GM19463 (cell line): ENCODE data around the gene KCNMB2.
"Not testable (repeated sequence)": the region's sequence is repeated elsewhere in the genome, so short reads cannot be mapped to it uniquely, and the experiment has no call there.

Experiments used
- ATAC-seq: cut with Tn5 transposase; IDR thresholded peaks from one replicate; pipeline ENCODE4 v1.9.1; 2021; ENCODE audit warnings: mild to moderate bottlenecking, moderate library complexity; ENCODE audit not compliant: unreplicated experiment

KCNMB2 gene

DNA sequence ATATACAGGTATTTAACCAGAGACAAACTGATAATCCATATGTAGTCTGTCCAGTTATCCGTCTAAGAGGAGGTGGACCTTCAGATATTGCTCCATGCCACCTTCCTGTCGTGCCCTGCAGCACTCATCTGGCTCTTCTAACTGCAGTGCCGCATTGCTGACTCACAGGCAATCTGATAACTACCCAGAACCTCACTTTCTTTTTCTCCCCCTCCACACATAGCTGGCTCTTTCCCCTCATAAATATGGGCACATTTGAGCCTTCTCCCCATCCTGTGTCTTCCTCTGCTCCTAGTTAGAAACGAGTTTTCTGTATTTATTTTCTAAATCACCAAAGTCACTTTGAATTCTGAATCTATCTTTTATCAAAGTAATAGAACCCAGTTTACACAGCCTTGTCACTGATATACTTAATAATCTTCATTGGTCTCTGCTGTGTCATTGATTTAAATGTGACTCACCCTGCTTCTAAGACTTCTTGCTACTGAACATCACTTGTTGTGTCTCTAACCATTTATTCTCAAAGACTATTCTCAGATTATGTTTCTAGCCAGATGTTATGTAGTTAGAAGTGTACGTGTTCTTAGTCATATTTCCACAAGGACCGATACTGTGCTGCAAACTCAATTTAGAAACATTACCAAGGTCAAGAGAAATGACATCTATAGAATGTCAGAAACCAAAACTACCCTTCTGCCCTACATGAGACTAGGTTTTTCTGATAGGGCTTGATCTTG lies 17.4 kb upstream of the KCNMB2 start:
- ATAC-seq, result peak; percentile 72

GRCh38 chr3:178519701-178520100 lies 16.5 kb upstream of the KCNMB2 start:
- no peak for ATAC-seq

DNA sequence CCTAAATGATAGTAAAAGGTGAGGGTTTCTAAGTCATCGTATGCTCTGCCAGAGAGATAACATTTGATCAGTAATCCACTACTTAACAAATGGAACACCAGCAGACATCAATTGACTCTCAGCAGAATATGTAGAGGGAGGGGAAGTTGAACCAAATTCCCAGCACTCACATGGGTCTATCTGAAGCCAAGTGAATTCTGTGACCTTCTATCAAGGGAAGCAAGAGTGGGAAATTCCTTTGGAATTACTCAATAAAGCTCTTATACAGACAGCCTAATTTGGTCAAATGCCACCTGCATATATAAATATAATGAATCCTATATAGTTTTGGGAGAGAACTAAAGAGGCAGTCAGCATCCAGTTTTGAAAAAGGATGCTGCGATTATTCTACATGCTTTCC lies 15.8 kb upstream of the KCNMB2 start:
- ATAC-seq, result no peak

- ATAC-seq, result no peak
Measured at GRCh38 chr3:178522200-178523052, 13.8 kb upstream of the KCNMB2 start.

DNA sequence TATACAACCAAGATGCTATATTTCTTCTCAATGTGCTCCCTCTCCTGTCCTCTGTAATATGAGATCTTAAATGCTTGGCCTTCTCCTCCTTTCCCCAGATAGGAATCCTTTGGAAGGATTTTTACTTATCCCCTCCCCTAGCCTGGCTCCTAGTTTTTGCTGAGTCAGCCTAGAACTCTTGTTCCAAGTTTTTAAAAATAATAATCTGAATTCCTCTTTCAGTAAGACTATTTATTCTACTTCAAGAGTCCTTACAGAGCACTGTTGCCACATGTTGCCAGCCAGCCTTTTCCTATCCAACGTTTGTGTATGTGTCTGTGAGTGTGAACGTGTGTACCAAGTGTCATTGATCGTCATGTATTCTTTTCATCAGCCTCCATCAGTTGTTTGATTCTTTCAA lies 11.0 kb upstream of the KCNMB2 start:
- no peak for ATAC-seq

DNA sequence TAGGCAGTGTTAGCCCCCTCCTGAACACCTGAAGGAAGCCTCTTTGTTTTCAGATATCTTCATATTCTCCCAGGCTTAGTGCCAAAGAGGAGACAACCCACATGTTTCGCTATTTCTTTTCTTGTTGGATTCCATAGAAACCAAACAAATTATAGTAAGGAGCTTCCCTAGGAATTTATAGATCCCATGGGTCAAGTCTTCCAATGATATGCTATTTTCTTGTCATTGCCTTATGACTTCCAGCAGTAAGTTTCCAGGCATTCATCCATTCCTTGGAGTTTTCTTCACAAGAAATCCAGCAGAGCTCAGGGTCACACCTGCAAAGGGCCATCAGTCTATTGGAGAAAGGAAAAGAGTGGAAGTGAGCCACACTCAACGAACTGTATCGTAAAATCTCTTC lies 9.9 kb upstream of the KCNMB2 start:
- no peak for ATAC-seq

GRCh38 chr3:178527981-178528380 lies 8.3 kb upstream of the KCNMB2 start:
- ATAC-seq, result no peak

DNA sequence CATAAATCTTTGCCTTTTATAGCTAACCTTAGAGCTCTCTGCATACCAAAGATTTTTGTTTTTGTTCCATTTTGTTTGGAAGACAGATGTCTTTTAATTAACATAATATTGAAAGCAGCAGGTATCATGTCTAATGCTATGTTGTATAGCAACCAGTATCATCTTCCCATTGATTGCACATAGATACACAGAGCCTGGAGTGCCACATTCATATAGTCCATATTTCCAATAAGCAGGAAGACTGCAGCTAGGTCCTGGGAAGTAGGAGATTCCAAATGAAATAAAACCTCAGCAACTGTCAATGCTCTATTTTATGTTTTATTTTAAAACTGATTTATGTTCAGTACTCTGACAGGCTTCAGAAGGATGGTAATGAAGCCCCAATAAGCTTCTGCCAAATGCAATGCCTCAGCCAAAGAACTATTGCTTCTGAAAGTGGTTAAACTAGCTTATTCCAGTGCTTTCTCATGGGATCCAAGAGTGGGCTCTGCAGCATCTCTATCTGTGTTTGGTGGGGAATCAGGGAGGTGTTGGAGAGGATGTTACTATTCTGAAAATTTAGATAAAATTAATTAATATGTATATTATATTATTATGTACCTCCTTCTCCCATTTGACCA lies 6.5 kb upstream of the KCNMB2 start:
- no peak for ATAC-seq

GRCh38 chr3:178532476-178532875 lies 3.8 kb upstream of the KCNMB2 start:
- ATAC-seq, result peak; percentile 42

GRCh38 chr3:178537122-178537705 lies 978 bp downstream of the KCNMB2 start:
- ATAC-seq, result no peak

DNA sequence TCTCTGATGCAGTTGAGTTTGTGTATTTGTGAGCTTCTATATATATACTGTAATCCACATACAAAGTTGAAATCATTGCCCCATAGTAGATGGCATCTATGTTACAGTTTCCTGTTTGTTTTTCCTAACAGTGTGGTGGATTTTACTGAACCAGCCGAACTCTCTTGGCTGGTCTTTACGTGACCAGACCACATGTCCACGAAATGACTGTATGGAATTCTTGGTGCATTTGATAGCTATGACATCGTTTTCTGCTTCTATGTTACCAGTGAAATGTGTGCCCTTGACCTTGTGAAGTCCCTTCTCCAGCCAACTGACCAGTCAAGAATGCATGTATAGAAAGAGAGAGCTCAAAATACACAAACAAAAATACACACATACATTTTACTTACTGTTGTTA lies 1.8 kb downstream of the KCNMB2 start:
- no peak for ATAC-seq

DNA sequence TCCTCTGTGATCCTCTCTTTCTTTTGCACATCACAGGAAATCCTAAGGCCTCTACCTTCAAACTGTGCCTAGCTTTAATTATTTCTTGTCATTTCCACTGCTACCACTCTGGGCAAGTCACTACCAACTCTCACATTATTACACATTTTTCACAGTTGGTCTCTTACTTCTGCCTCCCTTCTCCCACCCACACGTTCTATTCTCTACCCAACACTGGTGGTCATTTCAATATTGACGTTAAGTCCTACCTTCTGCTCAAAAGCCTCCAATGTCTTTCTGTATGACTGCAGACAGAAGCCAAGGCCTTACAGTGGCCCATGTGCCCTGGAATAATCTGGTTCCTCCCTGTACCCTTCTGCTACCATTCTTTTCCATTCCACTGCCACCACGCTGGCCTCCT lies 3.9 kb downstream of the KCNMB2 start:
- no peak for ATAC-seq

GRCh38 chr3:178545337-178545736 lies 9.1 kb downstream of the KCNMB2 start:
- no peak for ATAC-seq

DNA sequence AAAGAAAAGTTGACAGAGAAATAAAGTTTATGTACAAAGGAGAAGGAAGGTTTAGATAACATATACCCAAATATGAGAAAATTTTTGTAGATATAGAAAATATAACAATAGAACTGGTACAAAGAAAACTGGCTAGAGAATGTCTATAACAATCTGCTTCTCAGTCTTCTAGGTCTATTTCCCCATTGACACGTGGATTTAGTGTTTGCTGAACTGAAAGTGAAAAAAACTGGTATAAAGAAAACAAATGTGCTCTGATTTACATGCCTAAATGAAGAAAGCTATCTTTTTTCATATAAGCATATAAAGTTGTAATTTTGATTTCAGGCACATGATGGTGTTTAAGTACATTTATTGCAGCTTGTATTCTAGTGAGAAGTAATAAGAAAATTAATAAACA lies 9.8 kb downstream of the KCNMB2 start:
- peak; percentile 51 for ATAC-seq

- ATAC-seq, result not testable (repeated sequence)
Measured at GRCh38 chr3:178549426-178549825, 13.2 kb downstream of the KCNMB2 start.

GRCh38 chr3:178551916-178552321 lies 15.7 kb downstream of the KCNMB2 start:
- no peak for ATAC-seq

DNA sequence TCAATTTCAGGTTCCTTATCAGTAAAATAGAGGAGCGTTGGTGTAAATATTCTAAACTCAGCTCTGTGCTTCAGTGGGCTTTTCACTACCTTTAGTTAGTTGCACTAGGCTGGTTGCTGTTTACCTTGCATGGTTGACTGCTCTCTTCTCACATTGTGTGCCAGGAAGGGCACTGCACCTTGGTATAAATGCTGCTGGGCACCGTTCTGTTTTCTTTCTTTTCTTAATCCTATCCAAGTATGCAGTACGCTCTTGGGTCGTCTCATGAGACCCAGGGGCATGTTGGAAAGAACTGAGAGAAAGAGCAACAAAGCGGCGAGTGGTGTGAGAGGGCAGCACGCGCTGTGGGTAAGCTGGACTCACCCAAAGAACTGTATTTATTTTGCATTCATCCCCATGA lies 22.4 kb downstream of the KCNMB2 start:
- ATAC-seq, result no peak

DNA sequence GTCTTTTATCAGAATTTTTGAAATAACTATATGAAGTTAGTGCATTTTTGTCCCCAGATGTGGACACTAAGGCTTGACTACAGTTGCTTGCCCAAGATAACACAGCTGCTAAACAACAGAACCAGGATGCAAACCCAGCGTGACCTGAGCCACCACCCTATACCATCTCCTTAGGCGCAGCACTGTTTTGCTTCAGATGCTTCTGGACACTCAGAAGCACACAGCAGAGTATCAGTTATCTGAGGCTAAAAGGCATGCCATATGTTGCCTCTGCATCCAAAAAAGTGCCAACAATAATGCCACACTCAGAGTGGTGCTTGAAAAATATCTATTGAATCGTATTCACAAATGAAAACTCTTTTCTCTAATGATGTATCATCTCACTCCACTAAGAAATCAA lies 24.5 kb downstream of the KCNMB2 start:
- ATAC-seq, result no peak

DNA sequence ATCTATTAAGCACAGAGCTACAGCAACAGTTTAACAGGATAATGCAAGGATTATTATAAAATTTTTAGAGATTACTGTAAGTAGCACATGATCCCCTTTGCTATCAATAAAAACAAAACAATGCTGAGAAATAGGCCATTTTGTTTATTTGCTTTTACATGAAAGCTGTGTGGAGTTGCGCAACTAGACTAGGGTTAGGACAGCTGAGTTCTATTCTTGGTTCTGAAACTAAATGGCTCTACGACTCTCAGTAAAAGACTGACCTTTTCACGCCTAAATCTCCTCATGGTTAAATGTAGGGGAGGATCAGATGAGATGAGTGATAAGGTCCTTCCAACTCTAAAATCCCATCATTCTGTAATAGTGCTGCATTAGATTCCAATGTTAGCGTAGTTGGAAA lies 25.0 kb downstream of the KCNMB2 start:
- no peak for ATAC-seq

DNA sequence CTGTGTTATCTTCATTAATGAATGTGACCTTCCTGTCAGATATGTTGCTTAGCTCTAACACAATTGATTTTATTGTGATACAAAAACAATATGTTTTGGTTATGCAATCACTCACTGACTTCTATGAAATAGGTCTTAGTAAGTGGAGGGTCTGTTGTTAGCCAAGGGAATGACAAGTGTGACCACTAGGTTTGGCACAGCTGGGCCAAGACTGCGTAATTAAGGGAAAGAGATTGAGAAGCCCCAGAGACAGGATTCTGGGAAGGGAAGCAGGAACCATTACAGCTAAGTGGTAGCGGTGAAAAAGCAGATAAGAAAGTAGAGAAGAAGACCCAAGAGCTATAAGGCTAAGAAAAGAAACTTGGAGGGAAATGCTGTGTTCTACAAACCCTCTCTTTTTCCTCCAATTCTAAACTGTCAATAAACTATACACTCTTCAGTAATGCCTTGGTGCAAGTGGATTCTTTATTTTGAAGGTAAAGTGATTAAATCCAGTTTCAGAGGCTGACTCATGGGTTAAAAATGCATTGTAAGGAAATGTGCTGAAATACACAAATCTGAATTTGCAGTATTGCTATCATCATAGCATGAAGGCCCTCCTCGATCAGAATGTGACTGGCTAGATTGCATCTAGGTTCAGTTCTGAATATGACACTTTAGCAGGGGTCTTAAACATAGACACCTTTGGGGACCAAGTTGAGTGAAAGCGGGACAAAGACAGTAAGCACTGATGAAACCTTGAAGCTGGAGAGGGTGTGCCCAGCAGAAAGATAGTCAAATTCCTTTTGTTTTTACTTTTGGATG lies 26.1 kb downstream of the KCNMB2 start:
- ATAC-seq, result no peak

- ATAC-seq, result no peak
Measured at GRCh38 chr3:178562947-178563232, 26.7 kb downstream of the KCNMB2 start.
